Neuronal stem cell (in vitro differentiated cells): Measurements from ENCODE around the gene UBAC2.
"Not testable (repeated sequence)": the region's sequence is repeated elsewhere in the genome, so short reads cannot be mapped to it uniquely, and the experiment has no call there.

Experiments used
- DNase-seq: peaks from one replicate; pipeline ENCODE4 v3.0.0-alpha.2; 2013; ENCODE audit warnings: low spot score
- H2AFZ ChIP-seq: one replicate; pipeline ENCODE4 v1.6.1; 2013; ENCODE audit warnings: mild to moderate bottlenecking, low read length, inconsistent platforms
- H2AK5ac ChIP-seq: 2 replicates; pipeline ENCODE4 v1.6.1; 2013; ENCODE audit warnings: low read depth, mild to moderate bottlenecking, inconsistent platforms, low read length, moderate library complexity, mixed read lengths
- H2BK120ac ChIP-seq: 2 replicates; pipeline ENCODE4 v1.6.1; 2013; ENCODE audit warnings: low read depth, mild to moderate bottlenecking, inconsistent platforms, low read length, moderate library complexity, mixed read lengths
- H2BK12ac ChIP-seq: one replicate; pipeline ENCODE4 v1.6.1; 2013; ENCODE audit warnings: low read length, inconsistent platforms
- H2BK15ac ChIP-seq: 2 replicates; pipeline ENCODE4 v1.6.1; 2013; ENCODE audit warnings: mild to moderate bottlenecking, low read length, inconsistent platforms, mixed read lengths
- H2BK5ac ChIP-seq: one replicate; pipeline ENCODE4 v1.6.1; 2013; ENCODE audit warnings: inconsistent platforms, mild to moderate bottlenecking, low read length, moderate library complexity
- H3K14ac ChIP-seq: one replicate; pipeline ENCODE4 v1.6.1; 2013; ENCODE audit warnings: low read length, inconsistent platforms
- H3K18ac ChIP-seq: 2 replicates; pipeline ENCODE4 v1.6.1; 2013; ENCODE audit warnings: low read length, inconsistent platforms
- H3K23ac ChIP-seq: 2 replicates; pipeline ENCODE4 v1.6.1; 2013; ENCODE audit warnings: low read depth, mild to moderate bottlenecking, mixed read lengths, low read length, inconsistent platforms; ENCODE audit not compliant: poor library complexity
- H3K27ac ChIP-seq: replicated peaks from 3 replicates; pipeline ENCODE4 v1.5.1; 2013; ENCODE audit warnings: low read length, inconsistent platforms
- H3K27me3 ChIP-seq, 3 experiments: 2 replicates each; pipeline ENCODE4 v1.6.1; 2013; ENCODE audit warnings: low read length in 3 of 3, mild to moderate bottlenecking in 2 of 3, inconsistent platforms in 1 of 3, low read depth in 1 of 3, mixed read lengths in 1 of 3, moderate library complexity in 1 of 3; ENCODE audit not compliant: control insufficient read depth in 3 of 3, insufficient read depth in 3 of 3
- H3K36me3 ChIP-seq, 2 donors: replicated peaks in 1 of 2; 2 replicates each; pipeline ENCODE4 v1.6.1; 2013; ENCODE audit warnings: low read length in 2 of 2; ENCODE audit not compliant: control insufficient read depth in 2 of 2, insufficient read depth in 2 of 2
- H3K4ac ChIP-seq: 2 replicates; pipeline ENCODE4 v1.6.1; 2013; ENCODE audit warnings: inconsistent platforms, mild to moderate bottlenecking, low read length, moderate library complexity
- H3K4me1 ChIP-seq, 2 donors: 1 replicate in 1 of 2; 2 replicates in 1 of 2; pipeline ENCODE4 v1.6.1; 2013; ENCODE audit warnings: low read length in 2 of 2, low read depth in 1 of 2; ENCODE audit not compliant: control insufficient read depth in 2 of 2, insufficient read depth in 1 of 2
- H3K4me2 ChIP-seq: one replicate; pipeline ENCODE4 v1.6.1; 2013; ENCODE audit warnings: mild to moderate bottlenecking, low read length, inconsistent platforms; ENCODE audit not compliant: insufficient read depth, poor library complexity, severe bottlenecking
- H3K4me3 ChIP-seq, 2 donors: 2 replicates each; pipeline ENCODE4 v1.5.1; 2013; ENCODE audit warnings: low read length in 2 of 2, mild to moderate bottlenecking in 2 of 2, inconsistent platforms in 1 of 2, moderate library complexity in 1 of 2
- H3K79me1 ChIP-seq: one replicate; pipeline ENCODE4 v1.6.1; 2013; ENCODE audit warnings: low read depth, mild to moderate bottlenecking, inconsistent platforms, low read length, moderate library complexity
- H3K9ac ChIP-seq: one replicate; pipeline ENCODE4 v1.6.1; 2013; ENCODE audit warnings: mild to moderate bottlenecking, low read depth, low read length, inconsistent platforms; ENCODE audit not compliant: poor library complexity
- H3K9me3 ChIP-seq, 2 donors: replicated peaks in 1 of 2; 2 replicates each; pipeline versions ENCODE3 to v1.6.1; 2013; ENCODE audit warnings: low read length in 2 of 2, mild to moderate bottlenecking in 2 of 2, inconsistent platforms in 1 of 2, low read depth in 1 of 2, mixed read lengths in 1 of 2, moderate library complexity in 1 of 2; ENCODE audit not compliant: control insufficient read depth in 2 of 2, insufficient read depth in 1 of 2
- H4K8ac ChIP-seq: one replicate; pipeline ENCODE4 v1.6.1; 2013; ENCODE audit warnings: low read depth, mild to moderate bottlenecking, inconsistent platforms, low read length, moderate library complexity
- H4K91ac ChIP-seq: one replicate; pipeline ENCODE4 v1.6.1; 2013; ENCODE audit warnings: low read length, low read depth, mild to moderate bottlenecking, inconsistent platforms; ENCODE audit not compliant: poor library complexity
- WGBS, 2 donors: extraction: QIAGEN DNeasy Blood & Tissue Kit; methylation state at CpG; one replicate each; pipeline ENCODE4 v1.1.7; 2013; ENCODE audit warnings: missing lambda C conversion rate in 2 of 2, mixed read lengths in 1 of 2; ENCODE audit not compliant: insufficient read length in 2 of 2, insufficient replicate concordance in 1 of 2; ENCODE audit errors: extremely low coverage in 2 of 2; 5-methylcytosine and 5-hydroxymethylcytosine counted together

Gene UBAC2

DNA sequence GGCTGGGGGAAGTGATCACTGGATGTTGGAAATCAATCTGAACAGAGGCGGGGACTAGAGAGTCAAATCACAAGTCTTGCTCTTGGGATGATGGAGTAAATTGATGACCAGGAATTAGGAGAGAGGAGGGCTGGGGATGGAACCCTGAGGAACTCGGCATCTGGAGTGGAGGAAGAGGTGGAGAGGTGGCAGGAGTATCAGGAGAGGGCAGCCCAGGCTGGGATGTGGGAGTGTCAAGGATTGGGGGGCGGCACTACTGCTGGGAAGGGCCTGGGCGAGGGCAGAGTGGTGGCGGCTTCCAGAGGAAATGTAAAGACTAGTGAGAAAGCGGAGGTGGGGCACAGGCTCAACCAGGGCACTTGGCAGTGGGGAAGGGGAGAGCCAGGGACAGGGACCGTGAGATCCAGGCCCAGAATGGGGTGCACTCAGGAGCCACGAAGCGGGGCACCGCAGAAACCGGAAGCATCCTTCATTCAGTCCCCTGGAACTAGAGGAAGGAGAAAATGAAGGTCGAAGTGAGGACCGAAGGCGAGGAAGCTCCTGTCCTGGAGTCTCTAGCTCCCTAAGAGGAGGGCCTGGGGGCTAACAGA is 187.8 kb downstream of the UBAC2 start:
- no peaks in the 10 kb centered on the region for H3K9me3 ChIP-seq
- H2BK5ac ChIP-seq, result no peak overlapping the region
- H3K23ac ChIP-seq, result peak overlapping the region; percentile 10
- H3K27ac ChIP-seq, result no peak overlapping the region
- no peak overlapping the region for H2AFZ ChIP-seq
- H3K14ac ChIP-seq, result no peak overlapping the region
- no peak overlapping the region for H4K91ac ChIP-seq
- H3K4me1 ChIP-seq, result peaks cover 0 to 7% of the 10 kb centered on the region in 2 donors
- WGBS, 2 donors, result no CpG with 5 or more reads among the region's 14 CpGs
- no peak overlapping the region for H3K18ac ChIP-seq
- no peaks in the 10 kb centered on the region for H3K27me3 ChIP-seq
- H2BK12ac ChIP-seq, result no peak overlapping the region
- H3K4me2 ChIP-seq, result no peak overlapping the region
- H3K36me3 ChIP-seq, result peaks cover 2 to 25% of the 10 kb centered on the region in 2 donors
- no peak overlapping the region for H4K8ac ChIP-seq
- H3K79me1 ChIP-seq, result no peaks in the 10 kb centered on the region
- no peak overlapping the region for H2BK15ac ChIP-seq
- no peak for DNase-seq
- H3K4me3 ChIP-seq, result no peak overlapping the region
- H3K9ac ChIP-seq, result no peak overlapping the region
- no peak overlapping the region for H2BK120ac ChIP-seq
- H2AK5ac ChIP-seq, result no peak overlapping the region
- H3K4ac ChIP-seq, result no peak overlapping the region

DNA sequence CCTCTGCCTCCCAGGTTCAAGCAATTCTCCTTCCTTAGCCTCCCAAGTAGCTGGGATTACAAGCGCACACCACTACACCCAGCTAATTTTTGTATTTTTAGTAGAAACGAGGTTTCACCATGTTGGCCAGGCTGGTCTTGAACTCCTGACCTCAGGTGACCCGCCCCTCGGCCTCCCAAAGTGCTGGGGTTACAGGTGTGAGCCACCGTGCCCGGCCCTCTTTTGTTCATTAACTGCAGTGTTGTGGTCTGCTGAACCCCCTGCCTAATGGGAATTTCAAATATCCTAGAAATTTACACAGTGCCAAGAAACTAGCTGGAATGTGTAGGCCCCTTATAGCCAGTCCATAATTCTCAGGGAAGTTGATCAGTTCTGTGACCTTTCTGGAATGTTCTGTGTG is 188.4 kb downstream of the UBAC2 start:
- not testable (repeated sequence) for H3K23ac ChIP-seq, H3K14ac ChIP-seq, H3K4me3 ChIP-seq, H3K9me3 ChIP-seq, H2AK5ac ChIP-seq, H2BK15ac ChIP-seq, H4K91ac ChIP-seq, H3K4me2 ChIP-seq, H2AFZ ChIP-seq, H3K79me1 ChIP-seq, DNase-seq, H2BK5ac ChIP-seq, H3K9ac ChIP-seq, H4K8ac ChIP-seq, H2BK120ac ChIP-seq, H3K18ac ChIP-seq, H3K27ac ChIP-seq, H3K27me3 ChIP-seq, H3K4ac ChIP-seq, H2BK12ac ChIP-seq
- no CpG with 5 or more reads among the region's 6 CpGs for WGBS, 2 donors
- peaks cover 0 to 10% of the 10 kb centered on the region in 2 donors for H3K4me1 ChIP-seq
- H3K36me3 ChIP-seq, result peaks cover 2 to 25% of the 10 kb centered on the region in 2 donors

DNA sequence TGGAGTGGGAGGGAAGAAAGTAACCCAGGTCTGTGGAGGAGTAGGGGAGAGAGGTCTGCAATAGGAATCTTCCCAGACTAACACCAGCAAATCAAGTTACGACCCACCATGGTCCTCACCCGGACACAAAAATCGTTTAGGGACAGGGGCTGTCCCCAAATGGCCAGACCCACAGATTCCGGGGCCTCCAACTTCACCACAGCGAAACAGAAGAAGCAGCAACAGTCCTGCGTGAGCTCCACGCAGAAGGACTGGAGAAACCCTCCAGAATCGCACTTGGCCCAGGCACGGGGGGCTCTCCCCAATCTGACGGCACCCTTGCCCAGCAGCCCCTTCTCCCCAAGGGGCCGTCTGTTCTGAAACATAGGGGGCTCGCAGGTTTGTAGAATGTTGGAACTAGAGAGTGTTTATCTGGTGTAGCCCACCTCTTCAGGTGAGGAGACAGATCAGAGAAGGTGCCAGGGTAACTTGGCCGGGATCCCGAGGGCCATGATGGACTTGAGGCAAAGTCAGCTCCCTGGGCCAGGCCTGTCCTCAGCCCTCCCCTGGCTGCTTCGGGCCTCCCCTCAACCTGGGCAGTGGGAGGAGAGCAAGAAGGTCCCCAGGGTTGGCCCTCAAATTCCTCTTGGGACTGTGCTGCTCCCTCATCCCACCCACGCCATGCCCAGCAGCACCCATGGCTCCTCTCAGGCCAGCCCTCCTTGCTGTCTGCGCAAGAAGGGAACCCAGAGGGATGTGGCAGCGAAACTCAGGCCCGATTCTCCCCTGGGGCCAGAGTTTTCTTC is 189.1 kb downstream of the UBAC2 start:
- no peak overlapping the region for H3K9ac ChIP-seq

DNA sequence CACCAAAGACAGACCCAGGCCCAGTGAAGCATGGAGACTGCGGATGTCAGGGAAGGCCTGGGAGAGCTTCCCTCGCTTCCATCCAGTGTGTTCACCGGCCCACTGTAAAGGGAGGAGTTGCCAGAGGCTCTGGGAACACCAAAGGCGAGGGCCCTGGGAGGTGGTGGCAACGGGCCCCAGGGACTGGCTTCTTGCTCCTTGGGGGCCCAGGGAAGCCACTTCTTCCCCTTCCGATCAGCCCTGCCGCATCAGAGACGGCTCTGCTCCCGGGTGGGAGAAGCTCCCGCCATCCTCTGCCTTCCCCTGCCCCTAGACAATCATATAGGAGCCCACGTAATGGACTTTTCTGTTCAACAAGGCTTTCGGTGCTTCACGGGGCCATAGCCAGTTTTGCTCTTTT is 189.9 kb downstream of the UBAC2 start:
- Histone ChIP-seq H2BK15ac (no peak overlapping the region), H3K9me3 (no peaks in the 10 kb centered on the region), H4K91ac (no peak overlapping the region), H3K9ac (peak overlapping the region; percentile 34), H3K4ac (no peak overlapping the region), H3K27me3 (no peaks in the 10 kb centered on the region), H3K14ac (no peak overlapping the region), H2BK120ac (no peak overlapping the region), H3K4me3 (peak overlapping the region in 1 of 2 donors; percentile 1), H3K4me2 (no peak overlapping the region), H2AK5ac (no peak overlapping the region), H3K79me1 (no peaks in the 10 kb centered on the region), H2BK12ac (no peak overlapping the region), H3K36me3 (peaks cover 0 to 18% of the 10 kb centered on the region in 2 donors), H2AFZ (no peak overlapping the region), H3K27ac (no peak overlapping the region), H2BK5ac (no peak overlapping the region), H4K8ac (no peak overlapping the region), H3K23ac (no peak overlapping the region), H3K18ac (no peak overlapping the region), H3K4me1 (peaks cover 0 to 10% of the 10 kb centered on the region in 2 donors)
- DNase-seq, result no peak
- WGBS, 2 donors, result no CpG with 5 or more reads among the region's 13 CpGs

More for the DNA sequence above, 189.1 kb downstream of the UBAC2 start:
- Histone ChIP-seq H2BK15ac (no peak overlapping the region), H3K36me3 (peaks cover 2 to 25% of the 10 kb centered on the region in 2 donors), H3K4ac (no peak overlapping the region), H3K4me1 (peaks cover 0 to 10% of the 10 kb centered on the region in 2 donors), H2BK5ac (no peak overlapping the region), H3K27ac (no peak overlapping the region), H3K9me3 (no peaks in the 10 kb centered on the region), H2AK5ac (peak overlapping the region; percentile 29), H2BK12ac (no peak overlapping the region), H4K8ac (no peak overlapping the region), H3K27me3 (no peaks in the 10 kb centered on the region), H2AFZ (no peak overlapping the region), H3K23ac (no peak overlapping the region), H3K4me3 (no peak overlapping the region), H3K18ac (peak overlapping the region; percentile 29), H3K4me2 (no peak overlapping the region), H4K91ac (no peak overlapping the region), H2BK120ac (no peak overlapping the region), H3K79me1 (no peaks in the 10 kb centered on the region), H3K14ac (no peak overlapping the region)
- DNase-seq, result no peak
- WGBS, 2 donors, result no CpG with 5 or more reads among the region's 19 CpGs
